Neural progenitor cell (in vitro differentiated cells): ENCODE results near the gene SCYGR1.

Source experiments
- CTCF ChIP-seq: fragments of 200-600 bp; sonication (generic); IDR thresholded peaks from 2 replicates; pipeline ENCODE4 v1.5.1; 2017; ENCODE audit warnings: antibody characterized with exemption, mild to moderate bottlenecking
- EZH2phosphoT487 ChIP-seq: fragments of 200-600 bp; sonication (generic); IDR thresholded peaks from 2 replicates; pipeline ENCODE4 v1.6.1; 2017; ENCODE audit warnings: antibody characterized with exemption

- TF ChIP-seq CTCF (no peak), EZH2phosphoT487 (no peak)
These were observed 13.8 kb upstream of the SCYGR1 start for GRCh38 chr2:227401550-227401949.
